GM03348 (cell line): ENCODE measurements around the gene ASNS.

ENCODE experiments used
- DNase-seq: peaks from one replicate; pipeline ENCODE4 v3.0.0; 2012; ENCODE audit warnings: low spot score

ASNS gene

GRCh38 chr7:97842772-97843345 lies 29.3 kb downstream of the ASNS start:
- DNase-seq: no peak

GRCh38 chr7:97842006-97842405 lies 30.2 kb downstream of the ASNS start:
- DNase-seq: no peak

GRCh38 chr7:97835296-97836138 lies 36.7 kb downstream of the ASNS start:
- peak; percentile 63 for DNase-seq

- DNase-seq: no peak
Measured at GRCh38 chr7:97819161-97819560, 53.0 kb downstream of the ASNS start.

- DNase-seq: no peak
Measured at GRCh38 chr7:97818066-97818663, 54.0 kb downstream of the ASNS start.
